Sigmoid colon (tissue), 4 donors: ENCODE measurements around the gene TMPRSS13.

Experiments
- EP300 ChIP-seq, 4 donors: sonication (generic); formaldehyde crosslinking; IDR thresholded peaks; one replicate each; pipeline ENCODE4 v1.6.1; 2017; ENCODE audit warnings: antibody characterized with exemption in 4 of 4
- POLR2A ChIP-seq, 2 donors: fragments of 450-650 bp; IDR thresholded peaks; one replicate each; pipeline ENCODE4 v1.6.1; 2016; ENCODE audit warnings: antibody characterized with exemption in 2 of 2, mild to moderate bottlenecking in 2 of 2, moderate library complexity in 2 of 2
- POLR2AphosphoS5 ChIP-seq, 4 donors: sonication (generic); formaldehyde crosslinking; IDR thresholded peaks; one replicate each; pipeline ENCODE4 v1.6.1; 2017; ENCODE audit warnings: antibody characterized with exemption in 4 of 4
- TF ChIP-seq, protein P1 (sequence below), 4 experiments: fragments of 450-650 bp in 3 of 4; fragments of 200-600 bp in 1 of 4; IDR thresholded peaks; one replicate each; pipeline ENCODE4 v1.5.1; 2016 to 2019; ENCODE audit warnings: antibody characterized with exemption in 4 of 4, mild to moderate bottlenecking in 3 of 4, moderate library complexity in 2 of 4

DNA sequence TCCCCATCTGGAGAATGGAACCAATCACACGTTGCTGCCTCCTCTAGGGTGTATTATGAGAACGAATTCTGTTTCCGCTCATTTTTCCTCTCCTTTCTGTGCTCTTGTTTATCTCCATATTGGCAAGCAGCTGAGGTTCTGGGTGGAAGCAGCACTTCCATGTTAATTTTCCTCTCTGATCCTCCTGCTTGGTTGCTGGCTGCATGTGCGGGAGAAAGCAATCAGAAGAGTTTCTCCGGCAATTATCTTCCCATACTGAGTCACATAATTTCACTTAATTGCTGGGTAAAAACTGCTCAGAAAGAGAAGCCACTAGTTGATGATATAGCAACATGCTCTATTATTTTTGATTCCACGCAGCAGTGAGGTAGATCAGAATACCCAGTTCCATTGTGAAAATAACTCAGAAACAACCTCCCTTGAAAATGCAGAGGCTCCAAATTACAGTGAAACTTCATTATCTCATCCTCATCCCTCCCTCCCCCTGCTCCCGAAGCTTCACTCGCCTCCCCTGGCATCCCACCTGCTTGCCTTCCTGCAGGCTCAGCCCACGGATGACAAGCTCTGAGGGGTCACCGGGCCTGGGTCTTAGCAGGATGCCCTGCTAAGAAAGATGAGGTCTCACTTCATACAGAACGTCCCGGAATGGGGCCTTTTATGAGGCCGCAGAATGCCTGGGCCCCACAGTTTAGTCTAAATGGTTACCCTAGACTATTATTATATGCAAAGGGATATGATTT is 73.1 kb downstream of the TMPRSS13 start:
- TF ChIP-seq POLR2AphosphoS5 (IDR thresholded peaks at IDR 0.05) (no peak), POLR2A (IDR thresholded peaks at IDR 0.05) (no peak), EP300 (IDR thresholded peaks at IDR 0.05) (no peak)
- TF ChIP-seq, protein P1, sequence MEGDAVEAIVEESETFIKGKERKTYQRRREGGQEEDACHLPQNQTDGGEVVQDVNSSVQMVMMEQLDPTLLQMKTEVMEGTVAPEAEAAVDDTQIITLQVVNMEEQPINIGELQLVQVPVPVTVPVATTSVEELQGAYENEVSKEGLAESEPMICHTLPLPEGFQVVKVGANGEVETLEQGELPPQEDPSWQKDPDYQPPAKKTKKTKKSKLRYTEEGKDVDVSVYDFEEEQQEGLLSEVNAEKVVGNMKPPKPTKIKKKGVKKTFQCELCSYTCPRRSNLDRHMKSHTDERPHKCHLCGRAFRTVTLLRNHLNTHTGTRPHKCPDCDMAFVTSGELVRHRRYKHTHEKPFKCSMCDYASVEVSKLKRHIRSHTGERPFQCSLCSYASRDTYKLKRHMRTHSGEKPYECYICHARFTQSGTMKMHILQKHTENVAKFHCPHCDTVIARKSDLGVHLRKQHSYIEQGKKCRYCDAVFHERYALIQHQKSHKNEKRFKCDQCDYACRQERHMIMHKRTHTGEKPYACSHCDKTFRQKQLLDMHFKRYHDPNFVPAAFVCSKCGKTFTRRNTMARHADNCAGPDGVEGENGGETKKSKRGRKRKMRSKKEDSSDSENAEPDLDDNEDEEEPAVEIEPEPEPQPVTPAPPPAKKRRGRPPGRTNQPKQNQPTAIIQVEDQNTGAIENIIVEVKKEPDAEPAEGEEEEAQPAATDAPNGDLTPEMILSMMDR (IDR thresholded peaks at IDR 0.05), result no peak
